Measurements from ENCODE around the gene EEFSEC. TPM values are rescaled to one million over a fixed set of nuclear protein-coding genes. Genes with fewer than 3 reads are reported as not detected.

Gene EEFSEC
- total and polyA plus RNA-seq, 2 of the 8 experiments (the other 6 are each of a cell fraction or from before 2014, with no cell fraction given): 13.1 to 19.8 TPM

DNA sequence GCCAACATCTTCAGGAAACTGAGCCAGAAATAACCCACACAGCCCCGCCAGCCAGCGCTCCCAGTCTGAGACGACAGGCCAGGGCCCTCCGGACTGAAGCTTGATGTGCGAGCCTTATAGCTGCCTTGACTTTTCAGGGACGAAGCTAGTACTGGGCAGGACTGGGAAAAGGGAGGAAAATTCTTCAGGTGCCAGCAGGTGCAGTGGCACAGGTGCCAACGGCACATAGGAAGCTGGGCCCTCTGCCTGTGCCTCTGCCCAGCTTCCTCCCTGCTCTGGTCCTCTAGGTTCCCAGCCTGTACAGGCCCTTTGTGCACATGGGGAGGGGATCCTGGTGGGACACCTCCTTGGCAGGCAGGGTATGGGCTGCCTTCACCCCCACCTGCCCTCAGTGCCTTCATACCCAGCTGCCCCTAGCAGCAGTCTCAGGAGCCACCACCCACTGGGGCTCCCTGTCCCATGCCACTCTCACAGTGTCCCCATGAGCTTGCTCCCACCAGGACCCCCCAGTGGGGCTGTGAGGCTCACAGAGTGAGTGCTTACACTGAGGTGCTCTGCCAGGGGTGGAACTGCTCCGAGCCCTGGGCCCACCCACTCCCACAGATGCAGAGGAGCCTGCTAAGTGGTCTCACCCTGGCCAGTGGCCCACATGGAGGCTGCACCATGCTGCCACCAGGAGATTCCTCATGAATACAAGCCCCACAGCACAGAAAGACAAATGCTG lies 252.4 kb downstream of the EEFSEC start:
- Histone ChIP-seq H3K4me2 (ENCODE audit: insufficient read depth in 1 of 2, low read depth in 2 of 2, low read length in 2 of 2) (no peak overlapping the region), H3K23ac (ENCODE audit: insufficient read length) (no peak overlapping the region), H3K18ac (ENCODE audit: extremely low read depth, low read length) (no peak overlapping the region), H3K9ac (replicated peaks in 1 of 4; ENCODE audit: extremely low read depth in 1 of 4, low read depth in 3 of 4, low read length in 3 of 4) (no peak overlapping the region), H3K79me2 (ENCODE audit: control insufficient read depth in 1 of 2, insufficient read depth in 2 of 2, low read length in 2 of 2) (no peaks in the 10 kb centered on the region), H3K14ac (ENCODE audit: insufficient read length) (no peak overlapping the region), H3K56ac (replicated peaks; ENCODE audit: insufficient read length, low read depth, low read length) (no peak overlapping the region), H3K27ac (ENCODE audit: low read depth, low read length) (no peak overlapping the region), H3K36me3 (ENCODE audit: control insufficient read depth in 2 of 4, insufficient read depth in 4 of 4, low read length in 3 of 4) (no peaks in the 10 kb centered on the region), H4K8ac (ENCODE audit: extremely low read depth, insufficient read depth, low read length) (peak overlapping the region; percentile 59; the same call in 1 of the 2 replicates), H2AK5ac (ENCODE audit: low read depth, low read length) (no peak overlapping the region), H3K4me1 (replicated peaks in 1 of 4; ENCODE audit: control insufficient read depth in 3 of 4, insufficient read depth in 4 of 4, low read length in 3 of 4) (peaks cover 0 to 10% (median 6%) of the 10 kb centered on the region in 4 experiments; a peak in 6 of 7 replicates), H2BK15ac (ENCODE audit: low read length) (no peak overlapping the region), H2BK20ac (ENCODE audit: low read length) (no peak overlapping the region), H2BK5ac (ENCODE audit: low read depth, low read length) (no peak overlapping the region), H2AFZ (ENCODE audit: low read length) (no peak overlapping the region), H4K20me1 (replicated peaks in 1 of 2; ENCODE audit: control insufficient read depth in 1 of 2, insufficient read depth in 2 of 2, low read length in 2 of 2) (no peaks in the 10 kb centered on the region), H3K79me1 (ENCODE audit: low read depth, low read length) (peaks cover 3% of the 10 kb centered on the region; the same call in 1 of the 2 replicates), H3K23me2 (ENCODE audit: low read depth, low read length) (0 out of 2 replicates have a peak, but pooled peaks cover 2% of the 10 kb centered on the region), H3K27me3 (replicated peaks in 1 of 4; ENCODE audit: control insufficient read depth in 3 of 4, extremely low read depth in 1 of 4, insufficient read depth in 3 of 4, low read length in 3 of 4) (no peaks in the 10 kb centered on the region), H4K5ac (ENCODE audit: insufficient read length, low read depth, low read length) (no peak overlapping the region), H3K9me3 (ENCODE audit: insufficient read depth in 2 of 2, low read depth in 1 of 2, low read length in 1 of 2) (no peaks in the 10 kb centered on the region), H2BK12ac (ENCODE audit: low read depth, low read length) (no peak overlapping the region), H4K91ac (replicated peaks; ENCODE audit: insufficient read length, low read length) (no peak overlapping the region), H3K4me3 (ENCODE audit: extremely low read depth in 1 of 4, insufficient read depth in 2 of 4, low read depth in 3 of 4, low read length in 4 of 4) (no peak overlapping the region), H3K4ac (replicated peaks; ENCODE audit: insufficient read length, low read depth, low read length) (no peak overlapping the region), H2BK120ac (replicated peaks; ENCODE audit: low read depth, low read length) (no peak overlapping the region)
- ChIA-PET POLR2A (ENCODE audit: partially characterized antibody) (no interaction called here), CTCF (ENCODE audit: partially characterized antibody) (interaction anchor here (0.6 to 1.6 kb wide), 6 partner anchors 10 to 98 kb away, joined by 3 to 5 read pairs (median 4); no protein-coding TSS in a partner anchor)
- 85% methylated on average over 8 of the region's 8 CpGs; no CpG with 5 or more reads in 1 of the 2 experiments for WGBS, 2 experiments (ENCODE audit: extremely low coverage in 1 of 2, insufficient coverage in 1 of 2, insufficient read length in 1 of 2, insufficient replicate concordance in 2 of 2, low coverage in 1 of 2, low lambda C conversion rate in 2 of 2, missing lambda C conversion rate in 1 of 2)
- FAIRE-seq: no peak
- DNase-seq (ENCODE audit: low read depth in 1 of 2, low spot score in 2 of 2): no peak
- TF ChIP-seq GTF2F1 (IDR thresholded peaks at IDR 0.05; ENCODE audit: borderline replicate concordance, low read depth, low read length) (no peak), RNF2 (IDR thresholded peaks at IDR 0.05; ENCODE audit: borderline replicate concordance, low read depth, low read length, missing control alignments, poor library complexity, severe bottlenecking) (no peak), TEAD4 (IDR thresholded peaks at IDR 0.05; ENCODE audit: low read depth, low read length) (no peak), SRF (IDR thresholded peaks at IDR 0.05; ENCODE audit: low read depth, low read length) (no peak), KDM1A (IDR thresholded peaks at IDR 0.05; ENCODE audit: borderline replicate concordance, low read length) (no peak), GABPA (IDR thresholded peaks at IDR 0.05; ENCODE audit: borderline replicate concordance, insufficient read depth, low read length) (no peak), ZNF274 (IDR thresholded peaks at IDR 0.05; ENCODE audit: borderline replicate concordance, extremely low read depth, low read length) (no peak)
